Neural crest cell (in vitro differentiated cells): ENCODE data around the gene TMEM154. TPM values are rescaled to one million over a fixed set of nuclear protein-coding genes. Genes with fewer than 3 reads are reported as not detected.

ENCODE experiments used
- DNase-seq: peaks from one replicate; pipeline ENCODE4 v3.0.0; 2021; ENCODE audit warnings: low read depth, mixed read lengths, low spot score
- H3K27ac Mint-ChIP-seq: one replicate; pipeline ENCODE4 v1.8.0; 2021; ENCODE audit warnings: mild to moderate bottlenecking, mixed read lengths; ENCODE audit not compliant: unreplicated experiment
- H3K27me3 Mint-ChIP-seq: 2 replicates; pipeline ENCODE4 v1.8.0; 2021; ENCODE audit warnings: low read depth, mild to moderate bottlenecking, mixed read lengths
- H3K36me3 Mint-ChIP-seq: 2 replicates; pipeline ENCODE4 v1.8.0; 2021; ENCODE audit warnings: low read depth, mild to moderate bottlenecking, mixed read lengths
- H3K4me1 Mint-ChIP-seq: 2 replicates; pipeline ENCODE4 v1.8.0; 2021; ENCODE audit warnings: mixed read lengths
- H3K4me3 Mint-ChIP-seq: one replicate; pipeline ENCODE4 v1.8.0; 2021; ENCODE audit warnings: mild to moderate bottlenecking, mixed read lengths
- H3K9me3 Mint-ChIP-seq: 2 replicates; pipeline ENCODE4 v1.8.0; 2021; ENCODE audit warnings: mixed read lengths
- total RNA-seq: library from RNA; stranded (reverse); gene quantifications from 2 replicates; pipeline ENCODE4 v1.2.1, GENCODE V29; 2021
- TF ChIP-seq, protein P1 (sequence below): fragments of 200-600 bp; sonication (generic); conservative IDR thresholded peaks from 2 replicates; pipeline ENCODE4 v1.5.0; 2021; ENCODE audit warnings: antibody characterized with exemption, mild to moderate bottlenecking

TMEM154 gene
- total RNA-seq, 1 donor from 2014 or later, result 0.44 TPM

- no peak for DNase-seq
- TF ChIP-seq, protein P1, sequence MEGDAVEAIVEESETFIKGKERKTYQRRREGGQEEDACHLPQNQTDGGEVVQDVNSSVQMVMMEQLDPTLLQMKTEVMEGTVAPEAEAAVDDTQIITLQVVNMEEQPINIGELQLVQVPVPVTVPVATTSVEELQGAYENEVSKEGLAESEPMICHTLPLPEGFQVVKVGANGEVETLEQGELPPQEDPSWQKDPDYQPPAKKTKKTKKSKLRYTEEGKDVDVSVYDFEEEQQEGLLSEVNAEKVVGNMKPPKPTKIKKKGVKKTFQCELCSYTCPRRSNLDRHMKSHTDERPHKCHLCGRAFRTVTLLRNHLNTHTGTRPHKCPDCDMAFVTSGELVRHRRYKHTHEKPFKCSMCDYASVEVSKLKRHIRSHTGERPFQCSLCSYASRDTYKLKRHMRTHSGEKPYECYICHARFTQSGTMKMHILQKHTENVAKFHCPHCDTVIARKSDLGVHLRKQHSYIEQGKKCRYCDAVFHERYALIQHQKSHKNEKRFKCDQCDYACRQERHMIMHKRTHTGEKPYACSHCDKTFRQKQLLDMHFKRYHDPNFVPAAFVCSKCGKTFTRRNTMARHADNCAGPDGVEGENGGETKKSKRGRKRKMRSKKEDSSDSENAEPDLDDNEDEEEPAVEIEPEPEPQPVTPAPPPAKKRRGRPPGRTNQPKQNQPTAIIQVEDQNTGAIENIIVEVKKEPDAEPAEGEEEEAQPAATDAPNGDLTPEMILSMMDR, result no peak
- Mint-ChIP-seq H3K27ac (no peak overlapping the region), H3K27me3 (no peaks in the 10 kb centered on the region), H3K4me3 (no peak overlapping the region), H3K9me3 (no peaks in the 10 kb centered on the region), H3K36me3 (no peaks in the 10 kb centered on the region), H3K4me1 (peaks cover 1% of the 10 kb centered on the region)
These were observed 94.8 kb downstream of the TMEM154 start for GRCh38 chr4:152585023-152585441.

- TF ChIP-seq, protein P1, result peak; percentile 17
- DNase-seq, result no peak
- Mint-ChIP-seq H3K36me3 (no peaks in the 10 kb centered on the region), H3K27ac (no peak overlapping the region), H3K4me1 (no peaks in the 10 kb centered on the region), H3K9me3 (no peaks in the 10 kb centered on the region), H3K27me3 (no peaks in the 10 kb centered on the region), H3K4me3 (no peak overlapping the region)
These were observed 98.1 kb downstream of the TMEM154 start for GRCh38 chr4:152581536-152582160.

DNA sequence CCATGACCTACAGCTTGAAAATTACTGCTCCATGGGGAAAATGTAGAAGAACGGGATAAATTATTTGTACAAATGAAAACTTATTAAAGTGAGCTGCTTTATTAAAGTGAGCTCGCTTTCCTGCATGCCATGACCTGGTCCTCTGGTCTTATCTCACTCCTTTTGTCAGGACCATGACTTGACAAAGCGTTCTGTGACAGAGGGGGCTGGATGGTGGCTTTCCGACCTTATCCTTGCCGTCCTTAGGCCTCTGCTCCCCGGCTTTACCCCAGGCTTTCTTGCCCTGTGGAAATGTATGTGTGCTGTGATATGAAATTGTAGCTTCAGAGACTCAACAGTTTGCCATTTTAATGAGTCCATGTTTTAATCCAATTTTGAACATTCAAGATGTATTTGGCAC is 99.9 kb downstream of the TMEM154 start:
- Mint-ChIP-seq H3K27ac (no peak overlapping the region), H3K36me3 (no peaks in the 10 kb centered on the region), H3K4me3 (no peak overlapping the region), H3K9me3 (no peaks in the 10 kb centered on the region), H3K27me3 (no peaks in the 10 kb centered on the region), H3K4me1 (peaks cover 6% of the 10 kb centered on the region)
- no peak for DNase-seq
- TF ChIP-seq, protein P1, result no peak

GRCh38 chr4:152579107-152579764 is 100.6 kb downstream of the TMEM154 start:
- TF ChIP-seq, protein P1, result no peak
- no peaks in the 10 kb centered on the region for H3K36me3 Mint-ChIP-seq
- no peaks in the 10 kb centered on the region for H3K27me3 Mint-ChIP-seq
- H3K9me3 Mint-ChIP-seq, result no peaks in the 10 kb centered on the region
- H3K4me3 Mint-ChIP-seq, result no peak overlapping the region
- H3K4me1 Mint-ChIP-seq, result peaks cover 7% of the 10 kb centered on the region
- DNase-seq, result no peak
- no peak overlapping the region for H3K27ac Mint-ChIP-seq

- H3K36me3 Mint-ChIP-seq, result no peaks in the 10 kb centered on the region
- DNase-seq, result no peak
- TF ChIP-seq, protein P1, result no peak
- H3K9me3 Mint-ChIP-seq, result no peaks in the 10 kb centered on the region
- H3K27ac Mint-ChIP-seq, result no peak overlapping the region
- H3K4me1 Mint-ChIP-seq, result peaks cover 11% of the 10 kb centered on the region
- no peaks in the 10 kb centered on the region for H3K27me3 Mint-ChIP-seq
- no peak overlapping the region for H3K4me3 Mint-ChIP-seq
These were observed 101.1 kb downstream of the TMEM154 start for GRCh38 chr4:152578670-152579069.
